Adipocyte (in vitro differentiated cells): Measurements from ENCODE around the gene MICAL2.
A peak's percentile ranks its signal among the peaks of the same experiment; 100 is the strongest.

ENCODE experiments used
- DNase-seq: peaks from one replicate; pipeline ENCODE4 v3.0.0-alpha.2; 2015; ENCODE audit warnings: low read depth
- H3K27me3 ChIP-seq: replicated peaks from 2 replicates; pipeline ENCODE4 v1.7.0; 2013; ENCODE audit warnings: mild to moderate bottlenecking, low read length, moderate library complexity; ENCODE audit not compliant: control insufficient read depth, insufficient read depth
- H3K36me3 ChIP-seq: 2 replicates; pipeline ENCODE4 v1.7.0; 2013; ENCODE audit warnings: low read length, mild to moderate bottlenecking, moderate library complexity; ENCODE audit not compliant: control insufficient read depth, insufficient read depth, severe bottlenecking
- H3K4me1 ChIP-seq: 2 replicates; pipeline ENCODE4 v1.7.0; 2013; ENCODE audit warnings: mild to moderate bottlenecking, low read length, moderate library complexity; ENCODE audit not compliant: control insufficient read depth, insufficient read depth
- H3K4me3 ChIP-seq: 2 replicates; pipeline ENCODE4 v1.7.0; 2013; ENCODE audit warnings: mild to moderate bottlenecking, low read length, moderate library complexity
- H3K9ac ChIP-seq: 2 replicates; pipeline ENCODE4 v1.7.0; 2013; ENCODE audit warnings: mild to moderate bottlenecking, low read length, moderate library complexity
- H3K9me3 ChIP-seq: 2 replicates; pipeline ENCODE4 v1.7.0; 2013; ENCODE audit warnings: mild to moderate bottlenecking, low read length, moderate library complexity; ENCODE audit not compliant: control insufficient read depth

Gene MICAL2

DNA sequence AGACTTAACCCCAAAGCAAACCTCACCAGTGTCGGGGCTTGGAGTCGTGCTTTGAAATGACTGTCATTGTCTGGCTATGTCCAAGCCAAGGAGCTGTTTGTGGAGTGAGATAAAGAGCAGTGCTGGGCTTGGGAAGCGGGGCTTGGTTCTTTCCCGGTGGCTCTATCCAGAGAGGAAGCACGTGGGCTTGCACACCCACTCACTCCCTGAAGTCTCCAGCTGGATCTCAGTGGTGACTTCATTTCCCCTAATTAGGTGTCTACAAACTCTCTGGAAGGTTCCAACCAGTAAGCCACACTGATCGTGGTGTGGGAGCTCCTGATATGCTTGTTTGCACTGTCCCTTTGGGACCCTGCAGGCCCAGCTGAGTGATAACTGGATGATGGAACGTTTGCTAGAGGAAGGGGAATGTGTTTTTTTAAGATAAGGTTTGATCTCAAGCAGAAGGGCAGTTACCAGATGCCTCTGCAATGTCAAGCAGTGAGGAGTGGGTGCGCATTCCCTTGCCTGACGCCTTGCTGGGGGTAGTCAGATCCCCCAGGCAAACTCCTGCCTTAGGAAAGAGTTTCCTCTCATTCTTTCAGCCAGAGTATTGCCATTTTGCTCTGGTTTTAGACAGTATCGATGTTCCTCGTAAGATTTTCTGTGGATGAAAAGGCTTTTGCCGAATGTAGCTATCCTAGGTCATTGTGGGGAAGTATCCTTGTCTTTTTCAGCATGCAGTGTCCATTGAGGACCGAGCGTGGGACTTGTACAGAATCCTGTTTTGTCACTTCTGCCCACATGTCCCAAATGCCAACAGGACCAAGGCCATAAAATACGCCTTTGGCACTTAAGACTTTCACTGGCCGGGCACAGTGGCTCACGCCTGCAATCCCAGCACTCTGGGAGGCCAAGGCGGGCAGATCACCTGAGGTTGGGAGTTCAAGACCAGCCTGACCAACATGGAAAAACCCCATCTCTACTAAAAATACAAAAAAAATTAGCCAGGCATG, 90.9 kb downstream of the MICAL2 start:
- no peaks in the 10 kb centered on the region for H3K9me3 ChIP-seq
- H3K4me1 ChIP-seq, result peaks cover 13% of the 10 kb centered on the region
- no peak overlapping the region for H3K4me3 ChIP-seq
- peak; percentile 86 for DNase-seq
- H3K27me3 ChIP-seq, result no peaks in the 10 kb centered on the region
- no peaks in the 10 kb centered on the region for H3K36me3 ChIP-seq
- peak overlapping the region; percentile 21 for H3K9ac ChIP-seq

DNA sequence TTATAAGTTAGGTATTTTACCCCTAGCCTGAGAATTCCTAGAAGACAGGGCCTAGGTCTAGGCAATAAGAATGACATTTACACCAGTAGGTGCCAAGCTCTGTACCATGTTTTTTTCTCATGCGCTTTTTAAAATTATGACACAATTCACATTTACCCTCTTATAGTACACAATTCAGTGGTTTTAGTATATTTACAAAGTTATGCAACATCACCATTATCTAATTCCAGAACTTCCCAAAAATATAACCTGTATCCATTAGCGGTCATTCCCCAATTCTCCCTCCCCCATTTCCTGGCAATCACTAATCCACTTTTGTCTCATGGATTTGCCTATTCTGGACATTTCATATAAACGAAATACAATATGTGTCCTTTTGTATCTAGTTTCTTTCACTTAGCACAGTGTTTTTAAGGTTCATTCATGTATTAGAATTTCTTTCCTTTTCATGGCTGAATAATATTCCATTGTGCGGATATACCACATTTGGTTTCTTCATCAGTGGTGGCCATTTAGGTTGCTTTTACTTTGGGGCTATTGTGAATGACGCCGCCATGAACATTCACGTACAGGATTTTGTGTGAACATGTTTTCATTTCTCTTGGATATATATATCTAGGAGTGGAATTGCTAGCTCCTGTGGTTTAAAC, 92.4 kb downstream of the MICAL2 start:
- no peaks in the 10 kb centered on the region for H3K9me3 ChIP-seq
- H3K4me3 ChIP-seq, result no peak overlapping the region
- no peak overlapping the region for H3K9ac ChIP-seq
- H3K4me1 ChIP-seq, result peaks cover 13% of the 10 kb centered on the region
- no peaks in the 10 kb centered on the region for H3K36me3 ChIP-seq
- DNase-seq, result no peak
- no peaks in the 10 kb centered on the region for H3K27me3 ChIP-seq

DNA sequence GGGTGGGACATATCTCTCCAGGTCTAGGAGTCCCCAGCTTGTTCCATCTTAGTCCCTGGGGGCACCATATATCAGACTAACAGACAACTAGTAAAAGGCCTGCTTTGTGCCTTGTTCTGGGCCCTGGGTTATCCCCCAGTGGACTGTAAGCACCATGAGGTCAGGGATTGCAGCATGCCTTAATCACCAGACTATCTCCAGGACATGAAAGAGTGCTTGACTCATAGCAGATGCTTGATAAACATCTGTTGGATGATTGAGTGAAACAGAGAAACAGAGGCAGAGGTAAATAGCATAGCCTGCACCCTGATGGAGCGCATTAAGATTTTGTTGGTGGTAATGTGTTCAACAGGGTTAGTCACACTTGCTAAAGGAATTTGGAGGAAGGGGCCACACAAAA, 94.1 kb downstream of the MICAL2 start:
- Histone ChIP-seq H3K4me1 (peaks cover 13% of the 10 kb centered on the region), H3K36me3 (peaks cover 10% of the 10 kb centered on the region), H3K9me3 (no peaks in the 10 kb centered on the region), H3K27me3 (no peaks in the 10 kb centered on the region), H3K4me3 (no peak overlapping the region), H3K9ac (no peak overlapping the region)
- DNase-seq, result no peak

DNA sequence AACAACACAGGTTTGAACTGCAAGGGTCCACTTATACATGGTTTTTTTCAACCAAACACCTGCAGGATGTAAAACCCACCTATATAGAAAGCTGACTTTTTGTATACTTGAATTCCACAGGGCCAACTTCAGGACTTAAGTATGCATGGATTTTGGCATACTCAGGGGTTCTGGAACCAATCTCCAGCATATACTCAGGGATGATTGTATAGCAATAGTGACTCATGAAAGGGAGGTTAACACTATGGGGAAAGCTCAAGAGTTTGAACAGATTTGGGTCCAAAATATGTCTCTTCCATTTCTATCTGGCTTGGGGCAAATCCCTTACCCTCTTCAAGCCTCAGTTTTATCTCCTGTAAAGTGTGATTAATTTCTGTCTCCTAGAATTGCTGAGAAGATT, 94.9 kb downstream of the MICAL2 start:
- no peak overlapping the region for H3K9ac ChIP-seq
- peaks cover 13% of the 10 kb centered on the region for H3K4me1 ChIP-seq
- no peaks in the 10 kb centered on the region for H3K9me3 ChIP-seq
- H3K4me3 ChIP-seq, result no peak overlapping the region
- no peaks in the 10 kb centered on the region for H3K27me3 ChIP-seq
- H3K36me3 ChIP-seq, result peaks cover 14% of the 10 kb centered on the region
- peak; percentile 42 for DNase-seq

DNA sequence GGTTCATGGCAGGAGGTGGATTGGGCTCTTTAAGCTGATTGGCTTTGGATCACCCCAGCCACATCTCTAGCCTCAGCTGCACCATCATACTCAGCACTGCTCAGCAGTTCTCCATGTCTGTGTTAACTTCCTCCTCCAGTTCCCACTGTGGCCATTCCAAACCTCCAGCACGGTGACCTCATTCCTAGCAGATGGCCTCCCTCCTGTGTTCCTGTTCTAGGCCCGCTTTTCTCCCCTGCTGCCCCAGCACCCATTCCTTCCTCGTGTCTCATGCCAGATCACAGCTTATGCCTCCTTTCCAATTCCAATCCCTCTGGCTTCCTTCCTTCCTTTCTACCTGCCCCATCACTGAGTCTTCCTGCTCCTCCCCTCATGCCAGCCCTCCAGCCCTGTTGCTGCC, 96.1 kb downstream of the MICAL2 start:
- H3K36me3 ChIP-seq, result peaks cover 14% of the 10 kb centered on the region
- no peak overlapping the region for H3K9ac ChIP-seq
- no peak for DNase-seq
- H3K4me1 ChIP-seq, result peaks cover 1% of the 10 kb centered on the region
- H3K27me3 ChIP-seq, result no peaks in the 10 kb centered on the region
- no peaks in the 10 kb centered on the region for H3K9me3 ChIP-seq
- H3K4me3 ChIP-seq, result no peak overlapping the region

DNA sequence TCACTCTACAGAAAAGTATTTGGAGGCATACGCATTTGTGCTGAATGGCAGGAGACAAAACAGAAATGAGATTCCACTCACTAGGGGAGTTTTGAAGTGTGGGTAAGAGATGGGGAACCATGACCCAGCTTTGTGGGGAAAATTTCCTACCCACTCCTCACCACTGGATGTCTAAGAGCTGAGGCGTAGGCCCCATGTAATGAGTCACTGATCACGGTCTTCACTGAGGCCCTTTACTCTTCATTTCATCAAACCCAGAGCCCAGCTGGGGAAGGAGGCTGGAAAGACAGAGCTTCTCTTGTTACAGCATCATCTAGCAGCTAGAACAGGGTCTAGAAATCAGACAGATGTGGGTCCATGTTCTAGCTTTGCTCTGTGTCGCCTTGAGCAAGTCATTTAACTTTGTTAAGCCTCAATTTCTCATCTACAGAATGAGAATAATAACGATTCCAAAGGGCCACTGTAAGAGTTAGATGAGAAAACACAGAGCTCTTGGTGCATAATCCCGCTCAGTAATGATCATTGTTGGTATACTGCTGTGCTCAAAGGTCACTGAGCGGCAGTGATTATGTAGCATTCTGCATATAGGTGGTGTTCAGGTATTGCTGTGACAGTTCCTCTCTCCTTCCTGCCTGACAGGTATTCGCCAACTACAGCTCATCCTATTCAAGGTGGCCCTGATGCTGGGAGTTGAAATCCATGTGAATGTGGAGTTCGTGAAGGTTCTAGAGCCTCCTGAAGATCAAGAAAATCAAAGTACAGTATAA, 97.2 kb downstream of the MICAL2 start:
- H3K4me1 ChIP-seq, result no peaks in the 10 kb centered on the region
- H3K36me3 ChIP-seq, result peaks cover 14% of the 10 kb centered on the region
- no peak overlapping the region for H3K4me3 ChIP-seq
- peak; percentile 49 for DNase-seq
- no peaks in the 10 kb centered on the region for H3K9me3 ChIP-seq
- H3K9ac ChIP-seq, result no peak overlapping the region
- no peaks in the 10 kb centered on the region for H3K27me3 ChIP-seq

DNA sequence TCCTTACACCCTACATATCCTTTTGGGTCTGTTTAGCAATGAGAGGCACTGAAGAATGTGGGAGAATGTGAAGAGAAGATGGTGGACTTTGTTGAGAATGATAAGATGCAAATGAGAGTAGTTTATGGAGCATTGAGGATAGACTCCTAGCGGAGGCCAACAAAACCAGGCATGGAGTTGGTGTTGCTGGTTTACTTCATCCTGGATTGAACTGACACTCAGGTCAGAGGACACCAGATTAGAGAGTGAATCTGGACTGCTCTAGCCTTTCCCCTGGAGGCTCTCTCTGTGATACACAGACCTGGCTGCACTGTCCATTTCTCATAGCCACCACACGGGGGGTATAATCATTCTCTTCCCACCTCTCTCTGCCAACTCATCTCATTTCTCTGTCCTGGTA, 98.7 kb downstream of the MICAL2 start:
- no peak overlapping the region for H3K9ac ChIP-seq

DNA sequence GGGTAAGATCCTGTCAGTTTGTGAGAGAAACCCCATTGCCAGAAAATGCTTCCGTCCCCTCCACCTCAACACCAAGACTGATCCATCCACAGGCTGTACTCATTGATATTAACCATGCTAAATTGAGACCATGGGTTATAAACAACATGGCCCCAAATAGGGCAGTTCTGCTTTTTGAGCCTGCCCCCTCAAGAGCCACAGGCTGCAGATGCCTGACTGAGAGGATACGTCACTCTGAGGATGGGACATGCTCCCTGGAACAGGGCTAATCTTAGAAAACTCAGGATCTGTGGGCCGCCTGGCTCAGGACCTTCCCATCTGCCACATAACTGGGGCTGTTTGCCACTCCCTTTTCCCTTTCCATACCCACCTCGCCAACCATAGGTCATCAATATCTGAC, 99.8 kb downstream of the MICAL2 start:
- DNase-seq, result no peak
- no peaks in the 10 kb centered on the region for H3K9me3 ChIP-seq
- H3K36me3 ChIP-seq, result peaks cover 19% of the 10 kb centered on the region

More for the DNA sequence above, 98.7 kb downstream of the MICAL2 start:
- no peaks in the 10 kb centered on the region for H3K9me3 ChIP-seq
- no peak for DNase-seq
- no peaks in the 10 kb centered on the region for H3K27me3 ChIP-seq
- peaks cover 5% of the 10 kb centered on the region for H3K4me1 ChIP-seq
- H3K4me3 ChIP-seq, result no peak overlapping the region
- peaks cover 19% of the 10 kb centered on the region for H3K36me3 ChIP-seq

DNA sequence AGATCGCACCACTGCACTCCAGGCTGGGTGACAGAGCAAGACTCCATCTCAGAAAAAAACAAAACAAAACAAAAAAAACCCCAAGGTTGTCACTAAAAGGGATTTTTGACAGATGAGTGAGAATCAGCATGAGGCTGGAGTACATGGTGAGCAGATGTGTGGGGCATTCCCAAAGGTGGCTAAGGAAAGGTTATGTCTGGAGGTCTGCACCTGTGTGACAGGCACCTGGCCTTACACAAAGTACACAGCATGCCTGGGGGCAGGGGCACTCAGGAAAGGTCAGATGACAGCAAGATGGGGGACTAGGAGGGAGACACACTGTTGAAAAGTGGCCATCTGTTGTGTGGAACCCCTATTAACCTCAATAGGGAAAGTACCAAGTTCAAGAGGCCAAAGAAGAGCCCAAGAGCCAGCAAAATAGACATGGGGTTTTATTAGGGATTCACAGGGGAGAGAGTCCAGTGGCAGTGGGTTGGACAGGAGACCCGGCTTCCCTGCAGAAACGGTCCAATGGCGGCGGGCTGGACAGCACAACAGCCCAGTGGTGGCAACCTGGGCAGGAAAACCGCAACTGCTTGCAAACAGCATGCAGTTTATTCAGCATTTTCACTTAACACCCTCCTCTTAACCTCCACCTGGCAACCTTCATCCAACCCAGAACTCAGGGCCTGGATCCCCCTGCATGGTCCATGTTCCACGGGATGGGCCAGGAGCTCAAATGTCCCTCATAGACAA, 101.1 kb downstream of the MICAL2 start:
- no peak overlapping the region for H3K9ac ChIP-seq
- DNase-seq, result no peak
- no peaks in the 10 kb centered on the region for H3K9me3 ChIP-seq

More for the DNA sequence above, 99.8 kb downstream of the MICAL2 start:
- Histone ChIP-seq H3K4me1 (peaks cover 16% of the 10 kb centered on the region), H3K9ac (no peak overlapping the region), H3K27me3 (no peaks in the 10 kb centered on the region), H3K4me3 (no peak overlapping the region)

DNA sequence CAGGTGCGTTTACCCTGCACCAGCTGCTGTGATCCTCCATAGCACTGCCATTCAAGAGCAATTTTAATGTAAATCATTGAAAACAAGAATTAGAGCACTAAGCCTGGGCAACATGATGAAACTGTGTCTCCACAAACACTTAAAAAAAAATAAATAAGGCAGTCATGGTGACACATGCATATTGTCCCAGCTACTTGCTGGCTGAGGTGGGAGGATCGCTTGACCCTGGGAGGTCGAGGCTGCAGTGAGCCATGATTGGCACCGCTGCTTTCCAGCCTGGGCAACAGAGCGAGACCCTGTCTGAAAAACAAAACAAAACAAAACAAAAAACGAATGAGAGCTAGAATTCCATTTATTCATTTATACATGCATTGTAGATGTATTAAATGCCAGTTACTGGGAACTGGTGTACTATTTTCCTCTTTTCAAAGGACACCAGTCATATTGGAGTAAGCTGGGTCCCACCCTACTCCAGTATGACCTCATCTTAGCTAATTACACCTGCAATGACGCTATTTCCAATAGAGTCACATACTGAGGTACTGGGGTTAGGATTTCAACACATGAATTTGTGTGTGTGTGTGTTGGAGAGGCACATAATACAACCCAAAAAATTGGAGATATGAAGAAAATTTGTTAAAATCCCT, 101.9 kb downstream of the MICAL2 start:
- Histone ChIP-seq H3K4me1 (peaks cover 19% of the 10 kb centered on the region), H3K9ac (no peak overlapping the region), H3K4me3 (no peak overlapping the region), H3K27me3 (no peaks in the 10 kb centered on the region), H3K9me3 (no peaks in the 10 kb centered on the region), H3K36me3 (peaks cover 23% of the 10 kb centered on the region)
- no peak for DNase-seq

More for the DNA sequence above, 101.1 kb downstream of the MICAL2 start:
- H3K4me3 ChIP-seq, result no peak overlapping the region
- peaks cover 19% of the 10 kb centered on the region for H3K36me3 ChIP-seq
- peaks cover 19% of the 10 kb centered on the region for H3K4me1 ChIP-seq
- no peaks in the 10 kb centered on the region for H3K27me3 ChIP-seq
